HEK293T (cell line): Measurements from ENCODE around the gene DDX20.
"Not testable (repeated sequence)": the region's sequence is repeated elsewhere in the genome, so short reads cannot be mapped to it uniquely, and the experiment has no call there.

Source experiments
- ELF4 ChIP-seq: fragments of 450-650 bp; IDR thresholded peaks from 2 replicates; pipeline ENCODE4 v1.6.1; 2017; ENCODE audit warnings: antibody characterized with exemption
- FOXA1 ChIP-seq: fragments of 450-650 bp; IDR thresholded peaks from 2 replicates; pipeline ENCODE4 v1.6.1; 2016; ENCODE audit warnings: mild to moderate bottlenecking
- FOXK2 ChIP-seq: fragments of 450-650 bp; IDR thresholded peaks from 2 replicates; pipeline ENCODE4 v1.6.1; 2016; ENCODE audit warnings: mild to moderate bottlenecking
- FOXM1 ChIP-seq: fragments of 450-650 bp; IDR thresholded peaks from 2 replicates; pipeline ENCODE4 v1.6.1; 2017; ENCODE audit warnings: mild to moderate bottlenecking, borderline replicate concordance
- SP1 ChIP-seq: fragments of 450-650 bp; IDR thresholded peaks from 2 replicates; pipeline ENCODE4 v1.6.1; 2017
- SUZ12 ChIP-seq: fragments of 450-650 bp; IDR thresholded peaks from 2 replicates; pipeline ENCODE4 v1.6.1; 2016; ENCODE audit warnings: mild to moderate bottlenecking
- ZNF384 ChIP-seq: fragments of 450-650 bp; IDR thresholded peaks from 2 replicates; pipeline ENCODE4 v1.6.1; 2016

DNA sequence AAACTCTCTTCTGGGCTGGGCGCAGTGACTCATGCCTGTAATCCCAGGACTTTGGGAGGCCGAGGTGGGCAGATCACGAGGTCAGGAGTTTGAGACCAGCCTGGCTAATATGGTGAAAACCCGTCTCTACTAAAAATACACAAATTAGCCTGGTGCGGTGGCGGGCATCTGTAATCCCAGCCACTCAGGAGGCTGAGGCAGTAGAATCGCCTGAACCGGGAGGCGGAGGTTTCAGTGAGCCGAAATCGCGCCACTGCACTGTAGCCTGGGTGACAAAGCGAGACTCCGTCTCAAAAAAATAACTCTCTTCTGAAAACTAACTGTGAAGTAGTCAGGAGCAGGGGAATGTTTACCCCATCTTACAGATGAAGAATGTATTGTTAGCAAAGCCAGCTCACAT, 13.4 kb upstream of the DDX20 start:
- TF ChIP-seq ELF4, FOXM1, SUZ12, SP1, ZNF384, FOXK2, FOXA1: not testable (repeated sequence)
